NCI-H226 (cell line): ENCODE results near the gene PDXK.
A peak's percentile ranks its signal among the peaks of the same experiment; 100 is the strongest.

Experiments used
- DNase-seq: peaks from one replicate; pipeline ENCODE4 v3.0.0-alpha.2; 2015

Gene PDXK

DNA sequence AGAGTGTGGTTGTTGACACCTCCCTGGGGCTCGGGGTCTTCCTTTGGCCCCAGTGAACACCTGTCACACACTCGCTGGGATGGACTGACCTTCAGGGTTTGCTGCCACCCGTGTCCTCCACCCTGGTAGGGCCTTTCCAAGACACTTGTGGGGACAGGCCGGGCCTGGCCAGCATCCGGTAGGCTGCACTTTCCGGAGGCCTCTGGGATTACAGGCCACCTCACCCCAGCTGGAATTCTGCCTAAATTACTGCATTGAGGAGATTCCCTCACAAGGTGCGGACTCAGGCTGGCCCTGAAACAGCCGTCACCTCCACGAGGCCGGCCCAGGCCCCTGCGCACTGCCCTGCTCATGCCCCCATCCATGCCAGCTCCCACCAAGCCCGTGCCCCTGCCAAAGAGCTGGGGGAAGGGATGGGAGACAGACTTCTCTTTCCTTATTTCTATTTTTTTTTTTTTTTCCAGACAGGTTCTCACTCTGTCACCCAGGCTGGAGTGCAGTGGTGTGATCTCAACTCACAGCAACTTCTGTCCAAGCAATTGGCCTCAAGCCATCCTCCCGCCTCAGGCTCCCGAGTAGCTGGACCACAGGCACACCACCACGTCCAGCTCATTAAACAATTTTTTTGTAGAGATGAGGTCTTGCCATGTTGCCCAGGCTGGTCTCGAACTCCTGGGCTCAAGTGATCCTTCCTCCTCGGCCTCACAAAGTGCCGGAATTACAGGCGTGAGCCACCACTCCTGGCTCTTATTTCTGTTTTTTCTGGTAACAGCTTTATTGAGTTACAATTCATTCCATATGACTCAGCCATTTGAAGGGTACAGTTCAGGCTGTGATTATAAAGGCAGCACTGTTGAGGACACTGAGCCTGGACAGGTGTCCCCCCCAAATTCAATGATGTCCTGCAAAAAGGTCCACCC is 45.9 kb downstream of the PDXK start:
- DNase-seq, result no peak

DNA sequence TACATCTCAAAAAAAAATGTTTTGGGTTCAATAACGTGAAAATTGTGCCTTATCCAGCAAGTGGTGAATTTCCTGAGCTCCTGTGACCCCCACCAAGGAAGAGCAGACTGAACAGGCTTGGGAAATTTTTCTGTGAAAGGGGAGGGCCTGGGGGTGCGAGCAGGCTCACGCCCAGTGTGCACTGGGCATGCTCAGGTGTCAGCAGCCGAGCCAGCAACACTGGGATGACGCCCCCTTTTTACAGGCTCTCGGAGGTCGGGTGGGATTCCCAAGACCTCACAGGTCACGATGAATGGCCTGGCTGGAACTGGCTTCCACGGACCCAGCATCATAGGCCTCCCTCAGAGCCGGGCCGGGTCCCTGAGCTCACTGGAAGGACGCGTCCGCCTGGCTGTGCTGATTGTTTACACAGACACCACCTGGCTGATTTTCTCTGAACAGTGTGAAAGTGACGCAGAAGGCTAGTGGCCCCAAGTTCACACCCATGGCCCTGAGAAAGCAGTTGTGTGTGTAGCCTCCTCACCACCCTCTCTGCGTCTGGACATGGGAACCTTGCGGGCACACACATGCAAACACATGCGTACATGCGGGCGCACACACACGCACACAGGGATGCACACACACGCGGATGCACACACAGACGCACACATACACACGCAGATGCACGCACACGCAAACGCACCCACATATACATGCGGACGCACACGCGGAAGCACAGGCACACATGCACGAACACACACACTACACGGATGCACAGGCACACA is 48.0 kb downstream of the PDXK start:
- no peak for DNase-seq

DNA sequence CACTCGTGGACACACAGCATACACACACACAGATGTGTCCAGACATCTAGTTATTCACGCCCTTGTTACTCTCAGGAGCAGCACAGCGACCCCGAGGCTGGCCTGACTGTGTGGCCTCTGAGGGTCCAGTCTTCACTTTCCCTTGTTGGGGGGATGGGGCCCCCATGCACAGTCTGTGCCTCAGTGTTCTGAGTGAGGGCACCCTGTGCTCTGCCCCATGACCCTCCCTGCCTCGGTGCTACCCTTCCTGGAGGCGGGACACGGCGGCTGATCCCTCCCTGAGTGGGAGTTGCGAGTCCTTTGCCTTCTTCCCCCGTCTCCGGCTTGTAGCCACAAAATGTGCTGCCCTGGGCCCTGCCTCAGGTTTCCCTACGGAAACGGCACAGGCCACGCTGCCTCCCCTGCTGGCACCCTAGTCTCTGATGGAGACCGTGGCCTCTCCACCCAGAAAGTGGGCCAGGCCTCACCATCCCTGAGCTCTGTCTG is 48.6 kb downstream of the PDXK start:
- no peak for DNase-seq

DNA sequence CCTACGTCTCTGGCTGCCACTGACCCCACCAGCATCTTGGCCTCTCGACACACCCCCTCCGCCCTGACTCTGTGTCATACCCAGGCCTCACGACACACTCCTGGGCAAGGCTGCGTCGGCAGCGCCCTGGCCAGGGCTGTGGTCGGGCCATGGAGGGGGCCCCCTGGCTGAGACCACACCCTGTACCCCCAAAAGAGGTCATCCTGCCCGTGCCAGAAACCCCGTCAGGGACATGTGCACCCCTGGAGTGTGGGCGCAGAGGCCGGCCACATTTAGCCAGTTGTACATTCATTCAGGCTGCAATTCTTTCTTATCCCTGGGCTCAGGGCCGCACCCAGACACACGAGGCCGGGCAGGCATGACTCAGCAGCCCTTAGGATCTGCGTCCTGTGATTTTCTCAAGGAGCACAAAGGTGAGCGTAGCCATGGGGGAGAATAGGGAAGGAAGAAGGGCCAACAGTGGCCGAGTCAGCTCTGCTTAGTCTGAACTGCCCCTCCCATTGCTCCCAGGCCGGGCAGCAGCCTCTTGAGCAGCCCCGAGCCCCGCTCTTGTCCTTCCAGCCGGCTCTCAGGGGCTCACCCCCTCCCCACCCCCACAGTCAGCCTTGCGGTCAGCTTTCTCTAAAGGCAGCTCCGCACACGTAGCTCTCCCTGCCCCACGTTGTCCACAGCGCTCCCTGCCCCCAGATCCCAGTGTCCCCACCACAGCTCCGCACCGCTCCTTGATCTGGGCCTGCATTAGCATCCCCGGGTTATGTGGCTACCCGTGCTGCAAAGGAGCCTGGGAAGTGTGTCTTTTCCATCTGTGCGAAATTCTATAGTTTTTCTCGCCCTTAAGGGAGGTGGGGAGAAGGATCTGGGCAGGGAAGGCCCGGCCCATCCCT is 49.3 kb downstream of the PDXK start:
- peak; percentile 77 for DNase-seq

DNA sequence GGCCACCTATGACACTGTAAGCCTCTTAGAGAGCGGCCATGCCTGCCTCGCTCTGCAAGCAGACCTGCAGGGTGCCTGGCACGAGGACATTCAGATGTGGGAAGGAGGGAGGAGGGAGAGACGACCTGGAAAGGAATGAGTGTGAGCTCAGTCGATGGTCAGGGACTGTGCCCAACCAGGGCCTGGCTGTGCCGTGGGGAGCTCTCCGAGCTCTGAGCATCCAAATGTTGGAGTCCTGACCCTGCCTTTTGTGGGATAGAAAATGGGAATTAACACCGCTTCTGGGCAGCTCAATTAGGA is 49.9 kb downstream of the PDXK start:
- DNase-seq, result no peak

DNA sequence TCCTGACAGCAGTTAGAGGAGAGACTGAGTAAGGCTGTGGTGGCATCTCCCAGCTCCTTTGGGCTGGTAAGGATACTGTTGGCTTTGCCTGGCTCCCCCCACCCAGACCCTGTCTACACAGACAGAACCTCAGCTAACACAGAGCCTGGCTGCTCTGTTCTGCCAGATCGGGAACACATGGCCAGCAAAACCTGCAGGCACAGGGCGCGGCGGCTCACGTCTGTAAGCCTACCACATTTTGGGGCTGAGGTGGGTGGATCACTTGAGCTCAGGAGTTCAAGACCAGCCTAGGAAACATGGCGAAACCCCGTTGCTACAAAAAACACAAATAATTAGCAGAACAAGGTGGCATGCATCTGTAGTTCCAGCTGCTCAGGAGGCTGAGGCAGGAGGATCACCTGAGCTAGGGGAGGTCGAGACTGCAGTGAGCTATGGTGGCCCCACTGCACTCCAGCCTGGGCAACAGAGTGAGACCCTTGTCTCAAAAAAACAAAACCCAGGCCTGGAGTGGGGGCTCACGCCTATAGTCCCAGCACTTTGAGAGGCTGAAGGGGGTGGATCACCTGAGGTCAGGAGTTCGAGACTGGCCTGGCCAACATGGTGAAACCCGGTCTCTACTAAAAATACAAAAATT is 50.5 kb downstream of the PDXK start:
- no peak for DNase-seq

DNA sequence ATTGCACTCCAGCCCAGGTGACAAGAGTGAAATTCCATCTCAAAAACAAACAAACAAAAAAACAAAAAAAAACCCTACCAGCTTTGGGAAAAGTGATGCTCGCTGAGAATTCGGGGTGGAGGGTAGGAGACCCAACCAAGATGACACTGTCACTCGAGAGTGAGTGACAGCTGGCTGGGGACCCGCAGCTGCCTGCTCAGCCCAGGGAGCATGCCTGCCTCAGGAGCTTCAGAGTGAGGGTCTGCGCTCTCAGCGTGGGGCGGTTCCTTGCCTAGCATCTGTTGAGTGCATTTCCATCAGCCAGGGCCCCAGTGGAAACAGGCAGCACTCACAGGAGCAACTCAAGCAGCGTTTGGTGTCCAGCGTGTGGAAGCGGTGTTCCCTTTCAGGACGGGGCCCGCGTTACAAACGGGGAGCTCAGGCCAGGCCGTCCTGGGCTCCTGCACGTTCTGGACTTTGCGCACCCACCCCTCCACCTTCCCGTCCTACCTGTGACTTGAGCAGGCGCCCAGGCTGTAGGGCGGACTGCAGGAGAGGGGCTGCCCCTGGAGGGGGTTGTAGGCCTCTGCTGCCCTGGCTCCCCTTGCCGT is 51.2 kb downstream of the PDXK start:
- DNase-seq, result no peak

DNA sequence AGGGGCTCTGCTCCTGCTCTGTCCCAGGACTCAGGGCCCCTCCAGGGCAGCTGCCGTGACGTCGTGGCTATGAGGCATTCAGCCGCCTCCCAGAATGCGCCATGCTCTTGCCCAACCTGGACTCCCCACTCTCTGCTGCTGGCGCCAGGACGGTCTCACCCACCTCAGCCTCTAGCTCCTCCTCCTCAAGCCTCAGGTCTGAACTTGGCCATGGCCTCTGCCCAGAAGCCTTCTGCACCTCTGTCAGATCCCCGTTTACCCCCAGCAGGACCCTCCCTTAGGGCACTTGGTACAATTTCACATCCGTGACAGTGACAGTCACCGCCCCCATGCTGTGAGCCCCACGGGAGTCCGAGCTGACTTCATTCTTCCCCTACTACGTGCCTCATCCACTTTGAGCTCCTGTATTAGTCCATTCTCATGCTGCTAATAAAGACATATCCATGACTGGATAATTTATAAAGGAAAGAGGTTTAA is 52.3 kb downstream of the PDXK start:
- no peak for DNase-seq

DNA sequence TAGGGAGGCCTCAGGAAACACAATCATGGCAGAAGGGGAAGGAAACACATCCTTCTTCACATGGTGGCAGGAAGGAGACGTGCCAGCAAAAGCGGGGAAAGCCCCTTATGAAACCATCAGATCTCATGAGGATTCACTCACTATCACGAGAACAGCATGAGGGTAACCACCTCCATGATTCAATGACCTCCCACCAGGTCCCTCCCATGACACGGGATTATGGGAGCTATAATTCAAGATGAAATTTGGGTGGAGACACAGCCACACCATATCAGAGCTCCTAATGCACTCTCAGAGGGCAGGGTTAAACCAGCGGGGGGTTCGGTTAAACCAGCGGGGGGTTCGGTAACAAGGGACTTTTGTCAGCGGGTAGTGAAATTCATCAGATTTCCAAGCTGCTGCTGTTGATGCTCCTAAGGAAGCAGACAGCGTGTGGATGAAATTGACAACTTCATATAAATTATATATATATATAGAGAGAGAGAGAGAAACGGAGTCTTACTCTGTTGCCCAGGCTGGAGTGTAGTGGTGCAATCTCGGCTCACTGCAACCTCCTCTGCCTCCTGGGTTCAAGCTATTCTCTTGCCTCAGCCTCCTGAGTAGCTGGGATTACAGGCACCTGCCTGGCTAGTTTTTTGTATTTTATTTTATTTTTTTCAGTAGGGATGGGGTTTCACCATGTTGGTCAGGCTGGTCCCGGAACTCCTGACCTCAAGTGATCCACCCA is 52.9 kb downstream of the PDXK start:
- no peak for DNase-seq

DNA sequence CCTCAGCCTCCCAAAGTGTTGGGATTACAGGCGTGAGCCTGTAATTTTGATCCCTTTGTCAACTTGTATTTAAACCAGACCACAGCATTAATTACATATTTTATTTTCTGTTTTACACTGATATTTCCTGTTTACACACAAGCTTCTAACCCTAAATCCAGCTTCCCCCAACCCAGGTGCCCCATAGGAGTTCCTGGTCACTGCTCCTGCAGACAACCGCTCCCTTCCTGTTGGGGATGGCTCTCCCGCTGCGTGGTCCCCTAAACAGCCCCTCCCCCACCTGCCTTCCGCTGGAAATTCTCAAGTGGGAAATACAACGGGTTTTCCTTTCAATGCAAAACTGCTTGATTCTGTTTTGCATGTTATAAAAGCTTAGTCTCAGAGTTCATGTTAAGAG is 53.5 kb downstream of the PDXK start:
- DNase-seq, result no peak

DNA sequence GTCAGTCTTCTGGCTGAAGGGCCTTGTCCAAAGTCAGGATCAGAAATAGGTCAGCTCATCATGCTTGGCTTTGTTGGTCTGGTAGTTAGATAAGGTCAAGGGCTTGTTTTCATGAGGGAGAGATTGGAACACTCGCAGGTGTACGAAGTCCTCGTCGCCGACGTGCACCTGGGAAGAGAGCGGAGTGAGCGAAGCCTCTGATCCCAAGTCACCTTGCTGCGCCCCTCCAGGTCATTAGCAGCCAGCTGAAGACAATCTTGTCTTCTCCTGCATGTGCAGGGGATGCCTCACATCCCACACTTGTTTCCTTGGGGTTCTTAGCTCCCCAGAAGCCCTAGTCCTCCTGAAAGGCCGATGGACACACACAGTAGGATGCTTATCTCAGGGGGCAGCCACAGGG is 55.2 kb downstream of the PDXK start:
- no peak for DNase-seq

DNA sequence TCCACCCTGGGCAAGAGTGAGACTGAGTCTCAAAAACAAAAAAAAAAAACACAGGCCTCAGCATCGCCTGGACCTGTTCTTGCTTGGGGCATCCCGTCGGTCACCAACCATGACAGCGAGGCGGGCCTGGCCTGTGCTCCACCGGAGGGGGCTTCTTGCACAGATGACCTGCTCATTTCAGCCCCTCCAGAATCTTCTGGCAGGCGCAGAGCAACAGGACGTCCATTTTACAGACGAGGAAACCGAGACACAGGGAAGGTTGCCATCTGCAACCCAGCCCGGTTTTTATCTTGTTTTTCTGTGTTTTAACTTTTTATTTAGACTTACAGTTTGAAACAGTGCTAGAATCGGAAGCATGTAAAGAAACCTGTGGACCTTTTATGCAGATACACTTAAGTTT is 56.3 kb downstream of the PDXK start:
- DNase-seq, result no peak

DNA sequence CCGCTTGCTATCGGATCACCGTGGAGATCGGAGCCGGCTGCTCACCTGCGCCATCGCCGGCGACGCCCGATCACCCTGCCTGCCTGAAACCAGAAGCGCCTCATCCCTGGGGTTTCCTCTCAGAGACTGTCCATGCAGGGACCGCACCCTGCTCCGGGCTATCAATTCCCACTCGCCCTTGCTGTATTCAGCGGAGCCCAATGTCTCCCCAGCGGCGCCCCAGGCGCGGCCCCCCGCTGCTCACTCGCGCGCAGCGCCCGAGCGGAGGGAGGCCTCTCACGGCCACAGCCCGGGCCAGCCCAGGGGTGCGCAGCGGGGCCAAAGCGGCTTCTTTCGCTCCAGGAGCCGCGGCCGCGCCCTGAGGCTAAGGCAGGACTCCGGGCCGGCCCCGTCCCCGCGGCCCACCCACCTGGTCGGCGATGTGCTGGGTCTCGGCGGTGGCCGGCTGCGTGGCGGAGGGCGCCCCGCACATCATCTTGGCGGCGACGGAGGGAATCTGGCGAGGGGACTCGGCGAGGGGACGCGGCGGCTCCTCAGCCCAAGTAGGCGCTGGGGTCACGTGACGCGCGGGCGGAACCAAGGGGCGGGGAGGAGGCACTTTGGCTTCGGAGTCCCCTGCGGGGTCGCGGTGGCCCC is 57.0 kb downstream of the PDXK start, which contains the start of gene CSTB:
Gene CSTB, minus strand, starts transcription at position 514 of the 636 bp plus-strand sequence. Its CDS starts 39 bp downstream, at position 475.
- no peak for DNase-seq

DNA sequence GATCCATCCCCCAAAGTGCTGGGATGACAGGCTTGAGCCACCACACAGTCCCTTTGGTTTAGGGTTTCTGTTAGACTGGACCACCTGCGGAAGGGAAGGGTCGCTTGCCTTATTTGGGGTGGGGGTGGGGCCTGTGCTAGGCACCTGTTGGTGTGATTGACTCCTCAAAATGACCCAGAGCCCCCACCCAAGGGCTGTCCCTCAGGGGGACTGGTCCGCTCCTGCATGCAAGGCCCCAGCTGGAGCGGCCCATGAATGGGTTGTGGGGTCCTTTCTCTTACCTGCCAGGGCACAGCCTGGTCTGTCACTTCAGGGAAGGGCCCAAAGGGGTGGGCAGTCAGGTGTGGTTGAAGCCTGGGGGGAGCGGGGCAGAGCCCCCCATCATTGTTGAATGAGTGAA is 59.0 kb downstream of the PDXK start:
- DNase-seq, result no peak

DNA sequence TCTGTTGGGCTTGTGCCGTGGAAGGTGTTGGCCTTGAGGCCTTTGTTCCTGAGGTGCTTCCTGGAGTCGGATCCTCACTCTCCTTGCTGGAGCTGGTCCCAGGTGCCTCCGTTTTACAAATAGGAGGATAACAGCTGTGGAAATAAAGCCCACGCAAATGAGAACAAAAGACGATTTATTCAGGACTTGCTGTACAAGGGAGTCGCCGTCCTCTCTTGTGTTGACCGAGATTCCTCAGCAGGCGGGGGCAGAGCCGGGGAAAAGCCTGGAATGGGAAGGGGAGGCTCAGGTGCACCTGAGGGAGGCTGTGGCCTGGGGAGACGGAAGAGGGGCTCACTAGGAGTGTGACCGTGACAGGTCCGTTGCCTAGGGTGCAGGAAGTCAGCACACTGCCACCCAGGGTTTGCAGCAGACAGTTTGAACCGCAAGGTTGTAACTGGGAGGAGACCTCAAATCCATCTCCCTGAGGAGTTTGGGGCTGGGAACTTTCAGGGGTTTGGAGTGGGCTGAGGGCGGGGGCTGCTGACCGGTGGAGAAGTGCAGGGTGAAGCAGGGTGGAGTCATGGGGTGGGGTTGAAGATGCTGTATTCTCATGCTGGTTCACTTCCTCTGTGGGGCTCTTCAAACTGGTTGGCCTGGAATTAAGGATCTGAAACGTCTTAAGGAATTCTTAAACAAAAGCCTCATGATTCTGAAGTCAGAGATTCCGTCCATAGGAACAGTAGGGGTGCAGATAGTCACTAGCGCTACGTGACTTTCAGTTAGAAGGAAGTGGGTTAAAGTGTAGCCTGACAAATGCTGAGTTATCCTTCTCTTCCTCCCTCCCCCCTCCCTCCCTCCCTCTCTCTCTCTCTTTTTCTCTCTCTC is 59.8 kb downstream of the PDXK start:
- DNase-seq, result no peak

DNA sequence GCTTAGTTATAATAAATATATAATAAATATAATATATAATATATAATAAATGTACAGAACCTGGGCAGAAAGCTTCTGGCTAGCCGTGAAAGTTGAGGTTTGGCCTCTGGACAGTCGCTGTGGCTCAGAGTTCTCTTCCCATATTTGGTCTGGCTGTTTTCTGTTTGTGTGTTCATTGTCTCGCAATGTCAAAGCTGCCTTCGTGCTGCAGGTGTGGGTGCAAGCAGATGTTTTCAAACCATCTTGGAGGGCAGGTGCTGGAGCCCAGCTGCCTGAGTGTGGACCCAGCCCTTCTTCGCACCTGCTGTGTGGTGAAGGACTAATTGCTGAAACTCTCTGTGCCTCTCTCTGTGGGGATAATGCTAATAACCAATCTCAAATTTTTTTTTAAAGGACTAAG is 60.7 kb downstream of the PDXK start:
- no peak for DNase-seq

DNA sequence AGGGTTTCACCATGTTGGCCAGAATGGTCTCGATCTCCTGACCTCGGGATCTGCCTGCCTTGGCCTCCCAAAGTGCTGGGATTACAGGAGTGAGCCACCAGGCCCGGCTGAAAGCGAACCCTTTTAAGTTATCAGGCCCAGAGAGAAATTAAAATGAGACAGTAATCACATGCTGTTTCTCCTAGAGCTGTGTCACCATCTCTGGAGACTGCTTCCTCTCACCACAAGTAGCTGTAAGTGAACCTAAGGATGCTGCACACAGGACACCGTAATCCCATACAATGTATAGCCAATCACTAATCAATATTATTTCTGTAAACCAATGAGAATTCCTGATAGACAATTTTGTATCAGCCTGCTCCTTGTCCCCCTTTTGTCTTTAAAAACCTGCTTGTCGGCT is 62.9 kb downstream of the PDXK start:
- DNase-seq, result no peak

DNA sequence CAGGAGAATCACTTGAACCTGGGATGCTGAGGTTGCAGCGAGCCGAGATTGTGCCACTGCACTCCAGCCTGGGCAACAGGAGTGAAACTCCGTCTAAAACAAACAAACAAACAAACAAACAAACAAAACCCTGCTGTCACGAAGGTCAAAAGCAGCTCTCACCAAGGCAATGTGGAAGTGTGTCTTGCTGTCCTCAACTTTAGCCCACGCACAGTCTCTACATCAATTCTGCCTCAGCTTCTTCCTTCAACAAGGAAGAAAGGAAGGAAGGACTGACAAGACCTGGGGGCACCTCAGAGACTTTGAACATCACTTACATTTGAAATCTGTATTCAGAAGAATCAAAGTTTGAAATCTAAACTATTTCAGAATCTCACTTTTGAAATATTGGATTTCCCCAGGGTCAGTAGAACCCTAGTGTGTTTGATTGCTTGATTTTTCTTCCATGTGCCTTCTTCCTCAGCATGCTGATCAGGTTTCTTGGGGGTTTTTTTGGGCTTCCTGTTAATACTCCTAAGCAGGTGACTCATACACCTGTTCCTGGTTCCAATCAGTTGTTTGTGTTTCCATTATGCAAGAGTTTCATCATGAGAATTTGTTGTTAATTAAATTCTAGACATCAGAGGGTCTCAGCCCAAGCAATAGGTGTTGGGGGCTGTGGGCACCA is 63.6 kb downstream of the PDXK start:
- no peak for DNase-seq

DNA sequence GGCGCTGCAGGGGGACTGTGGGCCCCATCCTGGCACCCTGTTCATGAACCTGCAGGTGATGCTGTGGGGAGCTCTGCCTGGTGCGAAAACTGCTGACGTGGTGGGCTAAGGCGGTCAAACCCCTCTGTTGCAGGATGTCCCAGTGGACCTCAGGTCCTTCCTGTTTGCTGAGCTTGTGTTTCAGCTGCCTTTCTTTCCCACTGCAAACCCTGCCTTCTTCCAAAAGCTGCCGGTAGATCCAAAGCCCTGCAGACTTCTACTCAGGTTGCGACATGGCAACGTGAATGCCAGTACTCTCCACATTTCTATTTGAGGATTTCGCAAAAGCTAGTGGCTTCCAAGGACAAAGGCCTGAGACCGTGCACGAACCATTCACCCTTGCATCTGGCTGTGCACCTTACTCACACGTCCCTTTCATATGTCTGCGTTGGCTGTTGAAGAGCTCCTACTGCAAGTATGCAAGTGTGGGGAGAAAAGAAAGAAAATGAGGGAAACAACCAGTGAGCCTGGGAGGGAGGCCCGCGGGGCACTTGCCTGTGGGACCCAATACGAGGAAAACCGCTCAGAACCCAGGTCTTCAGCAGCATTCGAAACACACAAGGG is 64.3 kb downstream of the PDXK start:
- DNase-seq, result no peak
